Calu3 (cell line): Measurements from ENCODE around the gene ANXA3. TPM values are rescaled to one million over a fixed set of nuclear protein-coding genes. Genes with fewer than 3 reads are reported as not detected.

Experiments used
- BruUV-seq: library from RNA; stranded (reverse); fragments of 400-500 nt; replicated peaks from 2 replicates; lab custom pipeline; 2021; lab: Mats Ljungman, UMichigan
- CTCF ChIA-PET: fragments of 300-600 bp; sonication (Branson Sonifier 250); formaldehyde crosslinking; loops from one replicate; lab custom pipeline; 2022; ENCODE audit warnings: antibody characterized with exemption; lab: Charles Lee
- DNase-seq: peaks from one replicate; pipeline ENCODE4 v3.0.0; 2022
- H3K27ac Mint-ChIP-seq: one replicate; pipeline ENCODE4 v1.8.0; 2022; ENCODE audit warnings: mixed read lengths; ENCODE audit not compliant: unreplicated experiment
- H3K27me3 Mint-ChIP-seq: one replicate; pipeline ENCODE4 v1.8.0; 2022; ENCODE audit warnings: mixed read lengths; ENCODE audit not compliant: unreplicated experiment
- H3K36me3 Mint-ChIP-seq: one replicate; pipeline ENCODE4 v1.8.0; 2022; ENCODE audit warnings: mild to moderate bottlenecking, moderate library complexity, mixed read lengths; ENCODE audit not compliant: insufficient read depth, unreplicated experiment
- H3K4me1 Mint-ChIP-seq: one replicate; pipeline ENCODE4 v1.8.0; 2022; ENCODE audit warnings: mild to moderate bottlenecking, low read depth, mixed read lengths; ENCODE audit not compliant: unreplicated experiment
- H3K4me3 Mint-ChIP-seq: one replicate; pipeline ENCODE4 v1.8.0; 2022; ENCODE audit warnings: mild to moderate bottlenecking, low read depth, moderate library complexity, mixed read lengths; ENCODE audit not compliant: unreplicated experiment
- H3K9me3 Mint-ChIP-seq: one replicate; pipeline ENCODE4 v1.8.0; 2022; ENCODE audit warnings: low read depth, mixed read lengths; ENCODE audit not compliant: unreplicated experiment
- intact Hi-C: fragments of 100-400 bp; cut with micrococcal nuclease; formaldehyde crosslinking; loops from one replicate; pipeline ENCODE4 v1.10.0; 2022; ENCODE audit not compliant: unreplicated experiment
- total RNA-seq: library from RNA; stranded (reverse); gene quantifications from 2 replicates; pipeline ENCODE4 v1.2.3, GENCODE V29; 2022
- TF ChIP-seq, protein P1 (sequence below): fragments of 200-600 bp; IDR thresholded peaks from one replicate; pipeline ENCODE4 v1.8.0; 2022; ENCODE audit warnings: antibody characterized with exemption; ENCODE audit not compliant: unreplicated experiment

Gene ANXA3
- total RNA-seq, 1 experiment from 2014 or later, result 188 TPM

DNA sequence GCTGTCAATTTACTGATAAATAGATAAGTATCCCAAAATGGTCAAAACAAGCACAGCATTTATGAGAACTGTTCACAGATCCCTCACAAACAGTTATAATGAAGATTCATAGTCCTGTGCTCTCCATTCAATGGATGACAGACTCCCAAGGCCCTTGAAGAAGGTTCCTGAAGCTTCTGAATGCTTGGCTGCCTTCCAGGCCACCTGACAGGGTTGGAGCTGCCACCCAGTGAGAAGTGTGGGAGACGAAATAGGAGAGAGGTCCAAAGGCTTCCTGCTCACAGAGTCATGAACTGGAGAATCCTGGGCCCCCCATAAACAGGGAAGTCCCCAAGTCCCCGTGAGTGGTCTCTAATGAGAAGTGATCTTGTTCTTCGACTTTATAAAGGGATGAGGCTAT, 26.0 kb upstream of the ANXA3 start:
- DNase-seq, result no peak
- intact Hi-C loops, result no loop called here
- H3K27ac Mint-ChIP-seq, result no peak overlapping the region
- no TSS peak for BruUV-seq
- H3K27me3 Mint-ChIP-seq, result no peaks in the 10 kb centered on the region
- peaks cover 16% of the 10 kb centered on the region for H3K4me1 Mint-ChIP-seq
- no peaks in the 10 kb centered on the region for H3K9me3 Mint-ChIP-seq
- TF ChIP-seq, protein P1, sequence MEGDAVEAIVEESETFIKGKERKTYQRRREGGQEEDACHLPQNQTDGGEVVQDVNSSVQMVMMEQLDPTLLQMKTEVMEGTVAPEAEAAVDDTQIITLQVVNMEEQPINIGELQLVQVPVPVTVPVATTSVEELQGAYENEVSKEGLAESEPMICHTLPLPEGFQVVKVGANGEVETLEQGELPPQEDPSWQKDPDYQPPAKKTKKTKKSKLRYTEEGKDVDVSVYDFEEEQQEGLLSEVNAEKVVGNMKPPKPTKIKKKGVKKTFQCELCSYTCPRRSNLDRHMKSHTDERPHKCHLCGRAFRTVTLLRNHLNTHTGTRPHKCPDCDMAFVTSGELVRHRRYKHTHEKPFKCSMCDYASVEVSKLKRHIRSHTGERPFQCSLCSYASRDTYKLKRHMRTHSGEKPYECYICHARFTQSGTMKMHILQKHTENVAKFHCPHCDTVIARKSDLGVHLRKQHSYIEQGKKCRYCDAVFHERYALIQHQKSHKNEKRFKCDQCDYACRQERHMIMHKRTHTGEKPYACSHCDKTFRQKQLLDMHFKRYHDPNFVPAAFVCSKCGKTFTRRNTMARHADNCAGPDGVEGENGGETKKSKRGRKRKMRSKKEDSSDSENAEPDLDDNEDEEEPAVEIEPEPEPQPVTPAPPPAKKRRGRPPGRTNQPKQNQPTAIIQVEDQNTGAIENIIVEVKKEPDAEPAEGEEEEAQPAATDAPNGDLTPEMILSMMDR, result no peak
- H3K36me3 Mint-ChIP-seq, result peaks cover 5% of the 10 kb centered on the region
- CTCF ChIA-PET, result no interaction called here
- H3K4me3 Mint-ChIP-seq, result no peak overlapping the region

DNA sequence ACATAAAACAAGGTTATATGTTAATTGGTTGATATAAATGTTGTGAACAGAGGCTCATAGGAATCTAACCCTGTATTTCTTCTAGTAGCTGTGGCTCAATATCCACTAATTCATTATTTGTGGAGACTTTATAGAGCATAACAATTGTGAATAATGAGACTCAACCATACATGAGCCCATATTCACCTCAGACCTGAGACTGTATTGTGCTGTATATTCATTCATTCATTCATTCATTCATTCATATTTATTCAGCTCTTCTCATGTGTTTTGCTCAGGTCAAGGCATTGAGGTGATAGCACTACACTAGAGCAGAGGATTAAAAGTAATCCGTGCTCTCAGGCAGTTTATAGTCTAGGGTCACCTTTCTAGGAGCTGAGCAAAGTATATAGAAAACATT, 24.5 kb upstream of the ANXA3 start:
- intact Hi-C loops, result no loop called here
- Mint-ChIP-seq H3K4me3 (no peak overlapping the region), H3K4me1 (peaks cover 27% of the 10 kb centered on the region), H3K27me3 (no peaks in the 10 kb centered on the region), H3K36me3 (peaks cover 9% of the 10 kb centered on the region), H3K9me3 (no peaks in the 10 kb centered on the region), H3K27ac (no peak overlapping the region)
- TF ChIP-seq, protein P1, result no peak
- DNase-seq, result no peak
- CTCF ChIA-PET, result no interaction called here
- no TSS peak for BruUV-seq

DNA sequence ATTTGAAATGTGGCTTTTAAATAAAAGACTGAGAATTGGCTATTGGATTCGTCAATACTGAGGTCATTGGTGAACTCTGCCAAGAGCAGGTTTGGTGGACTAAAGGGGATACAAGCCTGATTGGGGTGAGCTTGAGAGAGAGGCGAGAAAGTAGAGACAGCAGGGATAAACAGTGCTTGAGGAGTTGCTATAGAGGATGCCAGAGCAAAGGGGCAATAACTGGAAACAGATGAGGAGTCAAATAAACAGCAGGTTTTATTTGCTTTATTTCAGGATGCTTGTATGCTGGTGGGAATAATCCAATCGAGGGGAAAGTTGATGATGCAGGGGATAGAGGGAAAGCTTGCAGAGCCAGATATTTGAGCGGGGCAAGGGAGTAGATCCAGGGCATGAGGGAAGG, 24.0 kb upstream of the ANXA3 start:
- no peaks in the 10 kb centered on the region for H3K9me3 Mint-ChIP-seq
- intact Hi-C loops, result no loop called here

DNA sequence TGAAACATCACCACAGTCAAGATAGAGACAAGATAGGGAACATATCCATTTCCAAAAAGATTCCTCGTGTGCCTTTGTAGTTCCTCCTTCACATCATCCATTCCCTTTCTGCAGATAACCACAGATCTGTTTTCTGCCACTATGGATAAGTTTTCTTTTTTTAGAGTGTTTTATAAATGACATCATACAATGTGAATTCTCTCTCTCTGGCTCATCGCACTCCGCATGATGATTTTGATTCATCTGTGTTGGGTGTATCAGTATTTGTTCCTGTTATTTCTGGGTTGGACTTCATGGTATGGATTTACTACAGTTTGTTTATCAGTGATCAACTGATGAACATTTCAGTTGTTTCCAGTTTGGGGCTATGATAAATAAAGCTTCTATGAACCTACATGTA, 23.2 kb upstream of the ANXA3 start:
- TF ChIP-seq, protein P1, result no peak
- H3K9me3 Mint-ChIP-seq, result no peaks in the 10 kb centered on the region
- peaks cover 39% of the 10 kb centered on the region for H3K4me1 Mint-ChIP-seq
- no peak for DNase-seq
- BruUV-seq, result no TSS peak
- intact Hi-C loops, result no loop called here
- H3K27me3 Mint-ChIP-seq, result no peaks in the 10 kb centered on the region
- no peak overlapping the region for H3K4me3 Mint-ChIP-seq
- CTCF ChIA-PET, result no interaction called here
- no peak overlapping the region for H3K27ac Mint-ChIP-seq
- peaks cover 12% of the 10 kb centered on the region for H3K36me3 Mint-ChIP-seq

More for the DNA sequence above, 24.0 kb upstream of the ANXA3 start:
- Mint-ChIP-seq H3K4me1 (peaks cover 31% of the 10 kb centered on the region), H3K27ac (no peak overlapping the region), H3K4me3 (no peak overlapping the region), H3K36me3 (peaks cover 10% of the 10 kb centered on the region), H3K27me3 (no peaks in the 10 kb centered on the region)
- DNase-seq, result no peak
- TF ChIP-seq, protein P1, result no peak
- CTCF ChIA-PET, result no interaction called here
- no TSS peak for BruUV-seq
